H1 (cell line): Measurements from ENCODE around the gene ARMC9. TPM values are rescaled to one million over a fixed set of nuclear protein-coding genes. Genes with fewer than 3 reads are reported as not detected.

Experiments
- ASH2L ChIP-seq: fragments of 200-600, 300-600 bp; sonication (generic); IDR thresholded peaks from one replicate; pipeline ENCODE4 v1.7.1; 2017; ENCODE audit warnings: low read length
- ATF3 ChIP-seq: IDR thresholded peaks from 2 replicates; pipeline ENCODE4 v1.6.1; 2011; ENCODE audit warnings: low read depth, mild to moderate bottlenecking, low read length; ENCODE audit not compliant: insufficient read depth
- HDAC6 ChIP-seq: IDR thresholded peaks from one replicate; pipeline ENCODE4 v1.7.1; 2012; ENCODE audit warnings: low read depth, mild to moderate bottlenecking, inconsistent platforms, low read length, moderate library complexity
- KDM4A ChIP-seq: IDR thresholded peaks from one replicate; pipeline ENCODE4 v1.7.1; 2012; ENCODE audit warnings: low read depth, mild to moderate bottlenecking, moderate library complexity, low read length, inconsistent platforms; ENCODE audit not compliant: severe bottlenecking
- NANOG ChIP-seq: IDR thresholded peaks from 2 replicates; pipeline ENCODE4 v1.6.1; 2011; ENCODE audit warnings: low read length, low read depth, mild to moderate bottlenecking, inconsistent platforms; ENCODE audit not compliant: insufficient read depth, poor library complexity, severe bottlenecking
- SIN3A ChIP-seq, 2 experiments: IDR thresholded peaks in 1 of 2; conservative IDR thresholded peaks in 1 of 2; 2 replicates each; pipeline ENCODE4 v1.6.1; 2011 to 2012; ENCODE audit warnings: low read length in 2 of 2, improper control_type of control experiment in 1 of 2, low read depth in 1 of 2, mild to moderate bottlenecking in 1 of 2
- TBP ChIP-seq: IDR thresholded peaks from 2 replicates; pipeline ENCODE4 v1.6.1; 2011; ENCODE audit warnings: low read depth, low read length, improper control_type of control experiment
- TCF12 ChIP-seq: IDR thresholded peaks from 2 replicates; pipeline ENCODE4 v1.6.1; 2011; ENCODE audit warnings: low read depth, mild to moderate bottlenecking, low read length
- USF2 ChIP-seq: IDR thresholded peaks from 2 replicates; pipeline ENCODE4 v1.6.1; 2011; ENCODE audit warnings: low read length, improper control_type of control experiment
- polyA plus RNA-seq, 7 experiments: library from polyadenylated mRNA; depleted of rRNA in 3 of 7; stranded (reverse) in 5 of 7; unstranded in 2 of 7; fragments of >200 nt in 5 of 7; fragments of 200-250 nt in 2 of 7; gene quantifications; 1 replicate in 5 of 7; 2 replicates in 1 of 7; 4 replicates in 1 of 7; pipeline versions ENCODE4 v1.2.1 to v1.2.3, GENCODE V29; 2011 to 2013; ENCODE audit warnings: missing spikeins in 2 of 7, mixed read lengths in 2 of 7
- total RNA-seq: library from RNA; stranded (reverse); fragmentation: NEBNext Ultra II Directional; extraction: Animal tissue kit (Norgen Biotek cat#: 25700); gene quantifications from 2 replicates; pipeline ENCODE4 v1.2.1, GENCODE V29; 2021

The ARMC9 gene
- total and polyA plus RNA-seq, 2 of the 8 experiments (the other 6 are each of a cell fraction or from before 2014, with no cell fraction given), result 23.2 to 36.1 TPM

DNA sequence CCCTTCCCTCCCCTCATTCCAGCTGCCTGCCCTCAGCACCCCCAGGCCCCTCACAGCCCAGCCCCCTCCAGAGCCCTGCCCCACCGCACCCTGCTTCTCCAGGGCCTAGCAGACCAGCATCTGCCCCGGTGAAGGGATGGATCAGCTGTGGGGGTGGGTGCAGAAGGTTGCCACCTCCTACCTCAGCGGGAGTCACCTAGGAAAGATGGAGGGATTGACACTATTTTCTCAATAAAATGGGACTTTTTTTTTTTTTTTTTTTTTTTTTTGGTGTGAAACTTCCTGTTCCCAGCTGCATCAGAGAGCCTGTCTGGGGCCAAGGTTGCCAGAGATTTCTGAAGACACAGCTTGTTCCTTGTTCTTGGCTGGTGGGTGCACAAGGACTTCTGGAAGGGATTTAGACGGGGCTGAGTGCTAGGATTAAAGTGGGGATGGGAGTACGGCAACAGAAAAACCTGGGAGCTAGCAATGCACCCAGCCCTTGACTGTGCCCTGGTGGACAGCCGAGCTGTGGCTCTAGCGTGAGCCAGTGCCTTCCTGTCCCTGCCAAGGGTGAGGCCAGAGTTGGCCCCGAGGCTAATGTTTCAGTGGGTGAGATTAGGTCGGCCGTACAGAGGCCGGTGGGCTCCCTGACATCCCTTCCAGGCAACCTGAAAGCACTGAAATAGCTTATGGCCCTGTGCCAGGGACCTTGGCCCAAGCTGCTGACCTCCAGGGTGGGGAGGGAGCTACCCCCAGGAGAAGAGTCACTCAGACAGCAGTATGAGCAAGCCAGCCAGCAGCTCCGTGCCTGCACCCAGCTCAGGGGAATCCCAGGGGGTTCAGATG is 201.6 kb downstream of the ARMC9 start (continued):
- no peak for TF ChIP-seq ATF3
- no peak for TF ChIP-seq ASH2L
- TF ChIP-seq KDM4A, result no peak
- no peak for TF ChIP-seq USF2
- no peak for TF ChIP-seq NANOG
- no peak for TF ChIP-seq HDAC6
- TF ChIP-seq SIN3A (conservative IDR thresholded peaks at IDR 0.05 in 1 of 2, IDR thresholded peaks at IDR 0.05 in 1 of 2; ENCODE audit: low read depth in 1 of 2, low read length in 2 of 2), result no peak
- TF ChIP-seq TCF12, result no peak
- TF ChIP-seq TBP, result no peak
